K562 (cell line): ENCODE measurements around the gene MOCS3. TPM values are rescaled to one million over a fixed set of nuclear protein-coding genes. Genes with fewer than 3 reads are reported as not detected.
A peak's percentile ranks its signal among the peaks of the same experiment; 100 is the strongest.

ENCODE experiments used
- ATF7 ChIP-seq: fragments of 450-650 bp; IDR thresholded peaks from 2 replicates; pipeline ENCODE4 v1.7.1; 2014; ENCODE audit warnings: mild to moderate bottlenecking, moderate library complexity
- ETV5 ChIP-seq: sonication (generic); formaldehyde crosslinking; IDR thresholded peaks from 2 replicates; pipeline ENCODE4 v1.4.0; 2020; ENCODE audit warnings: low read depth, mild to moderate bottlenecking, missing genetic modification reagents
- FOXA3 ChIP-seq, 2 experiments: fragments of 450-650 bp in 1 of 2; sonication (generic) in 1 of 2; formaldehyde crosslinking; IDR thresholded peaks in 1 of 2; conservative IDR thresholded peaks in 1 of 2; 2 replicates each; pipeline versions ENCODE4 v1.4.0 to v1.8.0; 2020 to 2022; ENCODE audit warnings: mild to moderate bottlenecking in 2 of 2, missing genetic modification reagents in 1 of 2
- FOXO4 ChIP-seq: fragments of 450-650 bp; formaldehyde crosslinking; IDR thresholded peaks from 2 replicates; pipeline ENCODE4 v1.4.0; 2020; ENCODE audit warnings: mild to moderate bottlenecking, moderate library complexity
- GABPA ChIP-seq: fragments of 200-800 bp; sonication (Bioruptor generic); conservative IDR thresholded peaks from 2 replicates; pipeline ENCODE4 v1.6.1; 2016; ENCODE audit warnings: low read depth, missing genetic modification characterization, missing compliant biosample characterization
- GATAD2B ChIP-seq: fragments of 450-650 bp; IDR thresholded peaks from 2 replicates; pipeline ENCODE4 v1.6.1; 2017; ENCODE audit warnings: mild to moderate bottlenecking, borderline replicate concordance
- LEF1 ChIP-seq: fragments of 450-650 bp; IDR thresholded peaks from 2 replicates; pipeline ENCODE4 v1.6.1; 2016; ENCODE audit warnings: mild to moderate bottlenecking
- MBD1 ChIP-seq: fragments of 250-450 bp; sonication (Bioruptor Pico); IDR thresholded peaks from 2 replicates; pipeline ENCODE4 v1.8.0; 2022; ENCODE audit warnings: inconsistent platforms
- MECOM ChIP-seq: fragments of 250-450 bp; sonication (Bioruptor Pico); IDR thresholded peaks from 2 replicates; pipeline ENCODE4 v1.8.0; 2022; ENCODE audit warnings: inconsistent platforms
- NCOR1 ChIP-seq: fragments of 450-650 bp; IDR thresholded peaks from 2 replicates; pipeline ENCODE4 v1.6.1; 2016; ENCODE audit warnings: mild to moderate bottlenecking, moderate library complexity
- SAFB2 ChIP-seq: fragments of 200-400 bp; formaldehyde crosslinking; IDR thresholded peaks from 2 replicates; pipeline ENCODE4 v1.6.1; 2018; ENCODE audit warnings: borderline replicate concordance, low read length, low read depth, moderate library complexity; ENCODE audit not compliant: severe bottlenecking
- STAT6 ChIP-seq: sonication (generic); formaldehyde crosslinking; IDR thresholded peaks from 2 replicates; pipeline ENCODE4 v1.8.1; 2023; ENCODE audit warnings: mild to moderate bottlenecking, missing genetic modification reagents
- U2AF2 ChIP-seq: fragments of 200-400 bp; formaldehyde crosslinking; optimal IDR thresholded peaks from 2 replicates; pipeline ENCODE3; 2017; ENCODE audit warnings: low read depth, mild to moderate bottlenecking, low read length
- ZBTB34 ChIP-seq: fragments of 250-450 bp; sonication (Bioruptor Pico); IDR thresholded peaks from 2 replicates; pipeline ENCODE4 v1.8.0; 2021; ENCODE audit warnings: mild to moderate bottlenecking, moderate library complexity
- ZNF124 ChIP-seq: sonication (generic); formaldehyde crosslinking; IDR thresholded peaks from 2 replicates; pipeline ENCODE4 v1.8.1; 2022; ENCODE audit warnings: missing genetic modification reagents
- ZNF639 ChIP-seq, 2 experiments: fragments of 200-800 bp in 1 of 2; sonication (Bioruptor generic) in 1 of 2; sonication (generic) in 1 of 2; formaldehyde crosslinking in 1 of 2; IDR thresholded peaks in 1 of 2; conservative IDR thresholded peaks in 1 of 2; 2 replicates each; pipeline versions ENCODE4 v1.5.0 to v1.6.1; 2016 to 2020; ENCODE audit warnings: missing compliant biosample characterization in 1 of 2, missing genetic modification characterization in 1 of 2, missing genetic modification reagents in 1 of 2
- polyA plus RNA-seq, 8 experiments: library from polyadenylated mRNA; depleted of rRNA in 4 of 8; stranded (reverse) in 5 of 8; unstranded in 3 of 8; fragments of >200 nt; fragmentation: Nextera tagmentation in 2 of 8; fragmentation: Illumina TruSeq in 1 of 8; extraction: Ambion mirVana in 2 of 8; extraction: Trizol in 1 of 8; gene quantifications; 2 replicates each; pipeline versions ENCODE4 v1.2.1 to v1.2.3, GENCODE V29; 2011 to 2014; ENCODE audit warnings: inconsistent platforms in 1 of 8, missing spikeins in 1 of 8
- total RNA-seq, 7 experiments: library from RNA; depleted of rRNA in 6 of 7; stranded (reverse); fragments of >200 nt in 6 of 7; fragmentation: Illumina TruSeq in 2 of 7; extraction: Trizol in 2 of 7; gene quantifications; 2 replicates each; pipeline versions ENCODE4 v1.2.1 to v1.2.3, GENCODE V29; 2011 to 2021; ENCODE audit warnings: low replicate concordance in 1 of 7

MOCS3 gene
- total and polyA plus RNA-seq, 9 of the 15 experiments (the other 6 are each of a cell fraction or from before 2014, with no cell fraction given) = 0.70 to 6.2 (median 2.9) TPM

GRCh38 chr20:50957798-50958614 lies 612 bp upstream of the MOCS3 start, which contains the start of gene DPM1 (continued):
- TF ChIP-seq STAT6 (CRISPR knock-in tag) (no peak), MBD1 (CRISPR knock-in tag) (no peak), ZNF639 (CRISPR knock-in tag; conservative IDR thresholded peaks at IDR 0.05 in 1 of 2, IDR thresholded peaks at IDR 0.05 in 1 of 2) (no peak; a peak in 1 of 4 replicates), ATF7 (no peak), NCOR1 (no peak; the same call in 1 of the 2 replicates), ETV5 (CRISPR knock-in tag) (peak; percentile 45; the same call in 1 of the 2 replicates), LEF1 (no peak), U2AF2 (no peak), GATAD2B (no peak), ZNF124 (CRISPR knock-in tag) (no peak), ZBTB34 (CRISPR knock-in tag) (no peak), MECOM (CRISPR knock-in tag) (no peak), FOXA3 (CRISPR knock-in tag; conservative IDR thresholded peaks at IDR 0.05 in 1 of 2, IDR thresholded peaks at IDR 0.05 in 1 of 2) (no peak; a peak in 1 of 4 replicates), SAFB2 (no peak), GABPA (tag) (no peak), FOXO4 (CRISPR knock-in tag) (no peak)
